ENCODE results near the gene ZNRF3.
A peak's percentile ranks its signal among the peaks of the same experiment; 100 is the strongest.

The ZNRF3 gene

DNA sequence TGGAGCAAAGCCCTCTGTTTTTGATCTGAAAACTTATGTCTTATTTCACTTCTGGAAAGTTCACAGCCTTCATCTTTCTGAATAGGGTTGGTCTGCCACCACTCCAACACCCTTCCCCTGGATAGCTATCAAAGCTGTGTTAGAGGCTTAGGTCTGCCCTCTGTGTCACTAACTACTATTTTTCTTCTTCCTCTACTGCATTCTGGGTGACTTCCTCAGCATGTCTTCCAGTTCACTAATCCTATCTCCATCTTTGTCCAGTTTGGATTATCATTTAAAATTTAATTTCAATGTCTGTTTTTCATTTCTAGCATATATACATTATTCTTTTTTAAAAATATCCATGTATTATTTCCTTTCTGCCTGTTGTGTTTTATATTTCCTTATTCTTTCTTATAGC is 84.6 kb downstream of the ZNRF3 start:
- TF ChIP-seq, protein P1, sequence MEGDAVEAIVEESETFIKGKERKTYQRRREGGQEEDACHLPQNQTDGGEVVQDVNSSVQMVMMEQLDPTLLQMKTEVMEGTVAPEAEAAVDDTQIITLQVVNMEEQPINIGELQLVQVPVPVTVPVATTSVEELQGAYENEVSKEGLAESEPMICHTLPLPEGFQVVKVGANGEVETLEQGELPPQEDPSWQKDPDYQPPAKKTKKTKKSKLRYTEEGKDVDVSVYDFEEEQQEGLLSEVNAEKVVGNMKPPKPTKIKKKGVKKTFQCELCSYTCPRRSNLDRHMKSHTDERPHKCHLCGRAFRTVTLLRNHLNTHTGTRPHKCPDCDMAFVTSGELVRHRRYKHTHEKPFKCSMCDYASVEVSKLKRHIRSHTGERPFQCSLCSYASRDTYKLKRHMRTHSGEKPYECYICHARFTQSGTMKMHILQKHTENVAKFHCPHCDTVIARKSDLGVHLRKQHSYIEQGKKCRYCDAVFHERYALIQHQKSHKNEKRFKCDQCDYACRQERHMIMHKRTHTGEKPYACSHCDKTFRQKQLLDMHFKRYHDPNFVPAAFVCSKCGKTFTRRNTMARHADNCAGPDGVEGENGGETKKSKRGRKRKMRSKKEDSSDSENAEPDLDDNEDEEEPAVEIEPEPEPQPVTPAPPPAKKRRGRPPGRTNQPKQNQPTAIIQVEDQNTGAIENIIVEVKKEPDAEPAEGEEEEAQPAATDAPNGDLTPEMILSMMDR (conservative IDR thresholded peaks at IDR 0.05; ENCODE audit: low read length) = no peak
- no peak for DNase-seq (ENCODE audit: low read depth)

GRCh38 chr22:28969401-28970168 is 86.2 kb downstream of the ZNRF3 start:
- TF ChIP-seq, protein P1 (conservative IDR thresholded peaks at IDR 0.05; ENCODE audit: low read length) = no peak
- no peak for DNase-seq (ENCODE audit: low read depth)

More for the DNA sequence above, 84.6 kb downstream of the ZNRF3 start:
- no peak overlapping the region for H3K4me3 ChIP-seq (ENCODE audit: low read length)

DNA sequence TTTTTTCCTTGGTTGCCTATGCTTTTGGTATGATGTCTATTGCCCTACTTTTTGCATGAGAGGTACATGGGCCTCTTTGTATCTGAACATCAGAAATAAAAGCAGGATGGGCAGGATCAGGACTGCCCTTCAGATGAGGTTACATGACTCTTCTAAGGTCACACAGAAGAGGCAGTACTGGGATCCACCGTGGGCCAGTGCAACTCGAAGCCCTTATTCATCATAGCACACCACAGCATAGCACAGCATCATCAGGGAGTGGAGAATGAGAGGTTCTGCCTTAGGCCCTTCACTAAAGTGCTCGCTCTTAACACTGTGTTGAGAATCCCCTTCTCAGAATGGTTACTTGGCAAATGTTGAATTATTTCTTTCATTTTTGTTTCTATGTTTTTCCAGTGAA is 90.0 kb downstream of the ZNRF3 start:
- H3K4me3 ChIP-seq (ENCODE audit: low read length) = no peak overlapping the region
- TF ChIP-seq, protein P1 (conservative IDR thresholded peaks at IDR 0.05; ENCODE audit: low read length) = no peak
- DNase-seq (ENCODE audit: low read depth) = no peak

More at GRCh38 chr22:28969401-28970168, 86.2 kb downstream of the ZNRF3 start:
- no peak overlapping the region for H3K4me3 ChIP-seq (ENCODE audit: low read length)

DNA sequence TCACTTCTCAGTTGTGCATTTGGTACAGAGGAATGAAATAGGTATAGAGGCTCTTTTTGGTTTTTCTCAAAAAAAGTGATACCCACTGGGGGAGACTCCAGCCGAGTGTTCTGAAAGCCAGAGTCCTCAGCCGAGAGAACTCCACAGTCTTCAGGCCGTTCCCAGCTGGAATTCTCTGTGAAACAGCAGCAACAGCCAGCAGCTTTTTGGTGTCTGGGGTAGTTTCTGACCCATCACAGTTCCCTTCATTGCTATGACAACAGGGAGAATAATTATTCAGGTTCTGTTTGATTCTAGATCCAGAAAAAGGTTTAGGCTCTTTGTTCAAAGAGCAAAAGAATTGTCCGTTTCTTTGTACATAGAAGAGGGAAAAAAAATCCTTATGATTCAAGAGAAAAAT is 93.7 kb downstream of the ZNRF3 start:
- TF ChIP-seq, protein P1 (conservative IDR thresholded peaks at IDR 0.05; ENCODE audit: low read length) = no peak
- H3K4me3 ChIP-seq (ENCODE audit: low read length) = peak overlapping the region; percentile 5
- DNase-seq (ENCODE audit: low read depth) = no peak

GRCh38 chr22:28977481-28977971 is 94.2 kb downstream of the ZNRF3 start:
- TF ChIP-seq, protein P1 (conservative IDR thresholded peaks at IDR 0.05; ENCODE audit: low read length) = 0 out of 2 replicates have a peak, but pooled peaks have one; percentile 9
- DNase-seq (ENCODE audit: low read depth) = no peak
- peak overlapping the region; percentile 25 for H3K4me3 ChIP-seq (ENCODE audit: low read length)

DNA sequence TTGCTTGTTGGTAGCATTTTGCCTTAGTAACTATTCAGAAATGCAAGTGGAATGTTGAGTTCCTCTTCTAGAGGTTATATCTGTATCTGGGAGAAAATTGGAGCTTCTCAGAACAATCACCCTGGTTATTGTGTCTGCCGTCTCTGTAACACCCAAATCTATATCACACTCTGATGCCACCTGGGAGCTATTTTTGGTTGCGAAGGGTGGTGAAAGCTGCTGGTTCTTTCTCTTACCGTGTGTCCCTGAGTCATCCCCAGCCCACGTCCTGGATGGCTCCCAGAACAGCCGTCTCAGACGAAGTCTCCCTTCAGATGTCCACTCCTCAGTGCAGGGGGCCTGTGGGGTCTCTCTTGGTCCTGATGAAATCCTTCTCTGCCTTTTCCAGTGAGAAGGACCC is 94.8 kb downstream of the ZNRF3 start:
- TF ChIP-seq, protein P1 (conservative IDR thresholded peaks at IDR 0.05; ENCODE audit: low read length) = no peak
- no peak overlapping the region for H3K4me3 ChIP-seq (ENCODE audit: low read length)
- DNase-seq (ENCODE audit: low read depth) = no peak

All from AG10803 (cell line).